ENCODE data around the gene ZC3H10. TPM values are rescaled to one million over a fixed set of nuclear protein-coding genes. Genes with fewer than 3 reads are reported as not detected.

Gene ZC3H10
- total and polyA plus RNA-seq, 2 of the 13 experiments (the other 11 are each of a cell fraction or from before 2014, with no cell fraction given) = 0.70 to 2.3 TPM

GRCh38 chr12:56079723-56080555, 38.1 kb upstream of the ZC3H10 start, which contains the start of gene ERBB3 (continued):
- TF ChIP-seq PATZ1 (CRISPR knock-in tag; IDR thresholded peaks at IDR 0.05) (peak; percentile 99), GATAD1 (CRISPR knock-in tag; IDR thresholded peaks at IDR 0.05) (peak; percentile 60), U2AF2 (IDR thresholded peaks at IDR 0.05; ENCODE audit: low read depth, low read length) (no peak), CBX2 (IDR thresholded peaks at IDR 0.05; ENCODE audit: low read depth, low read length) (no peak), CBX2 (CRISPR knock-in tag; IDR thresholded peaks at IDR 0.05; ENCODE audit: low read depth) (peak; percentile 69; the same call in 1 of the 2 replicates), ZNF687 (CRISPR knock-in tag; IDR thresholded peaks at IDR 0.05) (peak; percentile 83), SMAD9 (CRISPR knock-in tag; IDR thresholded peaks at IDR 0.05) (no peak), ATF7-NPFF (CRISPR knock-in tag; IDR thresholded peaks at IDR 0.05; ENCODE audit: low read depth) (peak; percentile 25; the same call in 1 of the 2 replicates), ZSCAN21 (CRISPR knock-in tag; IDR thresholded peaks at IDR 0.05; ENCODE audit: borderline replicate concordance) (peak; percentile 74; the same call in 1 of the 2 replicates), MTF1 (CRISPR knock-in tag; IDR thresholded peaks at IDR 0.05) (peak; percentile 33; the same call in 1 of the 2 replicates), NCOA1 (CRISPR knock-in tag; IDR thresholded peaks at IDR 0.05) (no peak), ZNF281 (CRISPR knock-in tag; IDR thresholded peaks at IDR 0.05; ENCODE audit: borderline replicate concordance) (peak; percentile 43; the same call in 1 of the 2 replicates), ZBTB37 (CRISPR knock-in tag; IDR thresholded peaks at IDR 0.05) (no peak), RBFOX2 (IDR thresholded peaks at IDR 0.05; ENCODE audit: low read depth, low read length) (peak; percentile 98), KLF6 (CRISPR knock-in tag; IDR thresholded peaks at IDR 0.05) (0 out of 2 replicates have a peak, but pooled peaks have one; percentile 35), ZNF547 (CRISPR knock-in tag; IDR thresholded peaks at IDR 0.05) (no peak; the same call in 1 of the 2 replicates), SSRP1 (CRISPR knock-in tag; IDR thresholded peaks at IDR 0.05) (peak; percentile 86; the same call in 1 of the 2 replicates), CENPBD1 (CRISPR knock-in tag; IDR thresholded peaks at IDR 0.05; ENCODE audit: borderline replicate concordance, low read depth) (no peak)

Measured in HepG2 (cell line).